HEK293 (cell line): ENCODE data around the gene GMDS.
A peak's percentile ranks its signal among the peaks of the same experiment; 100 is the strongest.

ENCODE experiments used
- CTCF ChIA-PET: fragments of 350-600 bp; formaldehyde crosslinking; extraction: SDS; loops from one replicate; lab custom pipeline; 2021; ENCODE audit warnings: antibody characterized with exemption; lab: Yijun Ruan, JAX
- POLR2A ChIA-PET: fragments of 300-600 bp; formaldehyde crosslinking; extraction: SDS; loops from one replicate; lab custom pipeline; 2020; ENCODE audit warnings: antibody characterized with exemption, inconsistent platforms; lab: Yijun Ruan, JAX
- H3K27ac ChIP-seq: fragments of 200-500 bp; sonication (Bioruptor generic); 2 replicates; pipeline ENCODE4 v1.5.1; 2014; ENCODE audit warnings: low read depth, low read length, control low read depth, inconsistent platforms; ENCODE audit errors: extremely low read depth
- H3K36me3 ChIP-seq, 2 experiments: fragments of 200-500 bp in 1 of 2; sonication (Bioruptor generic) in 1 of 2; 1 replicate in 1 of 2; 2 replicates in 1 of 2; pipeline ENCODE4 v1.5.1; 2014 to 2017; ENCODE audit warnings: inconsistent platforms in 2 of 2, low read length in 2 of 2; ENCODE audit not compliant: control insufficient read depth in 2 of 2, insufficient read depth in 1 of 2
- H3K4me1 ChIP-seq: fragments of 200-500 bp; sonication (Bioruptor generic); 2 replicates; pipeline ENCODE4 v1.5.1; 2014; ENCODE audit warnings: mild to moderate bottlenecking, low read length, inconsistent platforms; ENCODE audit not compliant: control insufficient read depth, insufficient read depth
- H3K4me3 ChIP-seq: 2 replicates; pipeline ENCODE4 v1.5.1; 2011; ENCODE audit warnings: low read depth, mild to moderate bottlenecking, control low read depth, low read length, moderate library complexity
- H3K9me3 ChIP-seq: fragments of 200-500 bp; sonication (Bioruptor generic); 2 replicates; pipeline ENCODE4 v1.5.1; 2014; ENCODE audit warnings: low read depth, low read length, inconsistent platforms; ENCODE audit not compliant: control insufficient read depth, insufficient read depth
- EGR2 ChIP-seq: fragments of 450-650 bp; formaldehyde crosslinking; IDR thresholded peaks from 2 replicates; pipeline ENCODE4 v1.5.1; 2016; ENCODE audit warnings: low read depth, missing biosample characterization, missing genetic modification characterization
- KLF1 ChIP-seq: fragments of 450-650 bp; formaldehyde crosslinking; IDR thresholded peaks from 2 replicates; pipeline ENCODE4 v1.5.1; 2016; ENCODE audit warnings: missing biosample characterization, missing genetic modification characterization
- PRDM2 ChIP-seq: fragments of 450-650 bp; formaldehyde crosslinking; IDR thresholded peaks from 2 replicates; pipeline ENCODE4 v1.5.1; 2016; ENCODE audit warnings: missing biosample characterization, missing genetic modification characterization, borderline replicate concordance
- TCF7L2 ChIP-seq: IDR thresholded peaks from 2 replicates; pipeline ENCODE4 v1.6.1; 2011; ENCODE audit warnings: low read depth, mild to moderate bottlenecking, inconsistent platforms, low read length, moderate library complexity, borderline replicate concordance
- WT1 ChIP-seq: fragments of 450-650 bp; formaldehyde crosslinking; IDR thresholded peaks from 2 replicates; pipeline ENCODE4 v1.5.1; 2016; ENCODE audit warnings: missing biosample characterization, missing genetic modification characterization
- ZBTB17 ChIP-seq: fragments of 450-650 bp; formaldehyde crosslinking; IDR thresholded peaks from 2 replicates; pipeline ENCODE4 v1.5.1; 2016; ENCODE audit warnings: missing biosample characterization, missing genetic modification characterization
- ZBTB44 ChIP-seq: fragments of 450-650 bp; IDR thresholded peaks from 2 replicates; pipeline ENCODE4 v1.5.1; 2018; ENCODE audit warnings: missing biosample characterization, mild to moderate bottlenecking, missing genetic modification characterization
- ZFP69B ChIP-seq: fragments of 450-650 bp; formaldehyde crosslinking; IDR thresholded peaks from 2 replicates; pipeline ENCODE4 v1.5.1; 2016; ENCODE audit warnings: missing biosample characterization, missing genetic modification characterization
- ZNF433 ChIP-seq: fragments of 450-650 bp; formaldehyde crosslinking; IDR thresholded peaks from 2 replicates; pipeline ENCODE4 v1.5.1; 2016; ENCODE audit warnings: missing biosample characterization, missing genetic modification characterization, low read depth
- ZNF621 ChIP-seq: fragments of 450-650 bp; formaldehyde crosslinking; IDR thresholded peaks from 2 replicates; pipeline ENCODE4 v1.5.1; 2017; ENCODE audit warnings: missing biosample characterization, missing genetic modification characterization
- TF ChIP-seq, protein P1 (sequence below): fragments of 450-650 bp; formaldehyde crosslinking; IDR thresholded peaks from 2 replicates; pipeline ENCODE4 v1.5.1; 2017; ENCODE audit warnings: missing biosample characterization, missing genetic modification characterization
- TF ChIP-seq, protein P2 (sequence below): fragments of 450-650 bp; formaldehyde crosslinking; IDR thresholded peaks from 2 replicates; pipeline ENCODE4 v1.5.1; 2016; ENCODE audit warnings: missing biosample characterization, missing genetic modification characterization
- TF ChIP-seq, protein P3 (sequence below): fragments of 450-650 bp; formaldehyde crosslinking; IDR thresholded peaks from 2 replicates; pipeline ENCODE4 v1.5.1; 2017; ENCODE audit warnings: missing biosample characterization, missing genetic modification characterization
- TF ChIP-seq, protein P4 (sequence below): fragments of 450-650 bp; formaldehyde crosslinking; conservative IDR thresholded peaks from 2 replicates; pipeline ENCODE4 v1.5.1; 2016; ENCODE audit warnings: low read depth, missing biosample characterization, missing genetic modification characterization
- TF ChIP-seq, protein P5 (sequence below): fragments of 450-650 bp; IDR thresholded peaks from 2 replicates; pipeline ENCODE4 v1.5.1; 2018; ENCODE audit warnings: missing biosample characterization, missing genetic modification characterization

Gene GMDS

GRCh38 chr6:1870932-1871331, 374.5 kb downstream of the GMDS start (continued):
- TF ChIP-seq PRDM2 (tag by site-specific recombination) (no peak), TCF7L2 (no peak), ZNF433 (tag by site-specific recombination) (no peak), KLF1 (tag by site-specific recombination) (peak; percentile 21; the same call in 1 of the 2 replicates), WT1 (0 out of 2 replicates have a peak, but pooled peaks have one; percentile 23), ZFP69B (tag by site-specific recombination) (peak; percentile 11; the same call in 1 of the 2 replicates), ZBTB17 (tag by site-specific recombination) (0 out of 2 replicates have a peak, but pooled peaks have one; percentile 28)
- TF ChIP-seq, protein P1, sequence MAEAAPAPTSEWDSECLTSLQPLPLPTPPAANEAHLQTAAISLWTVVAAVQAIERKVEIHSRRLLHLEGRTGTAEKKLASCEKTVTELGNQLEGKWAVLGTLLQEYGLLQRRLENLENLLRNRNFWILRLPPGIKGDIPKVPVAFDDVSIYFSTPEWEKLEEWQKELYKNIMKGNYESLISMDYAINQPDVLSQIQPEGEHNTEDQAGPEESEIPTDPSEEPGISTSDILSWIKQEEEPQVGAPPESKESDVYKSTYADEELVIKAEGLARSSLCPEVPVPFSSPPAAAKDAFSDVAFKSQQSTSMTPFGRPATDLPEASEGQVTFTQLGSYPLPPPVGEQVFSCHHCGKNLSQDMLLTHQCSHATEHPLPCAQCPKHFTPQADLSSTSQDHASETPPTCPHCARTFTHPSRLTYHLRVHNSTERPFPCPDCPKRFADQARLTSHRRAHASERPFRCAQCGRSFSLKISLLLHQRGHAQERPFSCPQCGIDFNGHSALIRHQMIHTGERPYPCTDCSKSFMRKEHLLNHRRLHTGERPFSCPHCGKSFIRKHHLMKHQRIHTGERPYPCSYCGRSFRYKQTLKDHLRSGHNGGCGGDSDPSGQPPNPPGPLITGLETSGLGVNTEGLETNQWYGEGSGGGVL (tag by site-specific recombination) = 0 out of 2 replicates have a peak, but pooled peaks have one; percentile 14
- TF ChIP-seq, protein P2, sequence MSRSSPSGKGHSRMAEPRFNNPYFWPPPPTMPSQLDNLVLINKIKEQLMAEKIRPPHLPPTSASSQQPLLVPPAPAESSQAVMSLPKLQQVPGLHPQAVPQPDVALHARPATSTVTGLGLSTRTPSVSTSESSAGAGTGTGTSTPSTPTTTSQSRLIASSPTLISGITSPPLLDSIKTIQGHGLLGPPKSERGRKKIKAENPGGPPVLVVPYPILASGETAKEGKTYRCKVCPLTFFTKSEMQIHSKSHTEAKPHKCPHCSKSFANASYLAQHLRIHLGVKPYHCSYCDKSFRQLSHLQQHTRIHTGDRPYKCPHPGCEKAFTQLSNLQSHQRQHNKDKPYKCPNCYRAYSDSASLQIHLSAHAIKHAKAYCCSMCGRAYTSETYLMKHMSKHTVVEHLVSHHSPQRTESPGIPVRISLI = no peak

GRCh38 chr6:1870251-1870650, 375.2 kb downstream of the GMDS start:
- H3K9me3 ChIP-seq = no peaks in the 10 kb centered on the region
- no peaks in the 10 kb centered on the region for H3K36me3 ChIP-seq
- TF ChIP-seq ZNF621 (no peak), EGR2 (tag by site-specific recombination) (peak; percentile 80), ZBTB44 (tag by site-specific recombination) (no peak)
- TF ChIP-seq, protein P3, sequence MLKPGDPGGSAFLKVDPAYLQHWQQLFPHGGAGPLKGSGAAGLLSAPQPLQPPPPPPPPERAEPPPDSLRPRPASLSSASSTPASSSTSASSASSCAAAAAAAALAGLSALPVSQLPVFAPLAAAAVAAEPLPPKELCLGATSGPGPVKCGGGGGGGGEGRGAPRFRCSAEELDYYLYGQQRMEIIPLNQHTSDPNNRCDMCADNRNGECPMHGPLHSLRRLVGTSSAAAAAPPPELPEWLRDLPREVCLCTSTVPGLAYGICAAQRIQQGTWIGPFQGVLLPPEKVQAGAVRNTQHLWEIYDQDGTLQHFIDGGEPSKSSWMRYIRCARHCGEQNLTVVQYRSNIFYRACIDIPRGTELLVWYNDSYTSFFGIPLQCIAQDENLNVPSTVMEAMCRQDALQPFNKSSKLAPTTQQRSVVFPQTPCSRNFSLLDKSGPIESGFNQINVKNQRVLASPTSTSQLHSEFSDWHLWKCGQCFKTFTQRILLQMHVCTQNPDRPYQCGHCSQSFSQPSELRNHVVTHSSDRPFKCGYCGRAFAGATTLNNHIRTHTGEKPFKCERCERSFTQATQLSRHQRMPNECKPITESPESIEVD = no peak
- TF ChIP-seq, protein P4, sequence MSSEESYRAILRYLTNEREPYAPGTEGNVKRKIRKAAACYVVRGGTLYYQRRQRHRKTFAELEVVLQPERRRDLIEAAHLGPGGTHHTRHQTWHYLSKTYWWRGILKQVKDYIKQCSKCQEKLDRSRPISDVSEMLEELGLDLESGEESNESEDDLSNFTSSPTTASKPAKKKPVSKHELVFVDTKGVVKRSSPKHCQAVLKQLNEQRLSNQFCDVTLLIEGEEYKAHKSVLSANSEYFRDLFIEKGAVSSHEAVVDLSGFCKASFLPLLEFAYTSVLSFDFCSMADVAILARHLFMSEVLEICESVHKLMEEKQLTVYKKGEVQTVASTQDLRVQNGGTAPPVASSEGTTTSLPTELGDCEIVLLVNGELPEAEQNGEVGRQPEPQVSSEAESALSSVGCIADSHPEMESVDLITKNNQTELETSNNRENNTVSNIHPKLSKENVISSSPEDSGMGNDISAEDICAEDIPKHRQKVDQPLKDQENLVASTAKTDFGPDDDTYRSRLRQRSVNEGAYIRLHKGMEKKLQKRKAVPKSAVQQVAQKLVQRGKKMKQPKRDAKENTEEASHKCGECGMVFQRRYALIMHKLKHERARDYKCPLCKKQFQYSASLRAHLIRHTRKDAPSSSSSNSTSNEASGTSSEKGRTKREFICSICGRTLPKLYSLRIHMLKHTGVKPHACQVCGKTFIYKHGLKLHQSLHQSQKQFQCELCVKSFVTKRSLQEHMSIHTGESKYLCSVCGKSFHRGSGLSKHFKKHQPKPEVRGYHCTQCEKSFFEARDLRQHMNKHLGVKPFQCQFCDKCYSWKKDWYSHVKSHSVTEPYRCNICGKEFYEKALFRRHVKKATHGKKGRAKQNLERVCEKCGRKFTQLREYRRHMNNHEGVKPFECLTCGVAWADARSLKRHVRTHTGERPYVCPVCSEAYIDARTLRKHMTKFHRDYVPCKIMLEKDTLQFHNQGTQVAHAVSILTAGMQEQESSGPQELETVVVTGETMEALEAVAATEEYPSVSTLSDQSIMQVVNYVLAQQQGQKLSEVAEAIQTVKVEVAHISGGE (tag by site-specific recombination) = no peak
- TF ChIP-seq, protein P5, sequence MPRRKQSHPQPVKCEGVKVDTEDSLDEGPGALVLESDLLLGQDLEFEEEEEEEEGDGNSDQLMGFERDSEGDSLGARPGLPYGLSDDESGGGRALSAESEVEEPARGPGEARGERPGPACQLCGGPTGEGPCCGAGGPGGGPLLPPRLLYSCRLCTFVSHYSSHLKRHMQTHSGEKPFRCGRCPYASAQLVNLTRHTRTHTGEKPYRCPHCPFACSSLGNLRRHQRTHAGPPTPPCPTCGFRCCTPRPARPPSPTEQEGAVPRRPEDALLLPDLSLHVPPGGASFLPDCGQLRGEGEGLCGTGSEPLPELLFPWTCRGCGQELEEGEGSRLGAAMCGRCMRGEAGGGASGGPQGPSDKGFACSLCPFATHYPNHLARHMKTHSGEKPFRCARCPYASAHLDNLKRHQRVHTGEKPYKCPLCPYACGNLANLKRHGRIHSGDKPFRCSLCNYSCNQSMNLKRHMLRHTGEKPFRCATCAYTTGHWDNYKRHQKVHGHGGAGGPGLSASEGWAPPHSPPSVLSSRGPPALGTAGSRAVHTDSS (tag by site-specific recombination) = no peak
- TF ChIP-seq, all 188 proteins: peak for 1
- no peak overlapping the region for H3K4me3 ChIP-seq
- ChIA-PET POLR2A (interaction anchor here (0.6 kb wide), 1 partner anchor 130 kb away, joined by 4 read pairs; no protein-coding TSS in a partner anchor), CTCF (interaction anchor here (0.7 to 0.9 kb wide), 3 partner anchors 82 to 764 kb away, joined by 3 to 4 read pairs (median 3); no protein-coding TSS in a partner anchor)
- no peak overlapping the region for H3K27ac ChIP-seq
- H3K4me1 ChIP-seq = peaks cover 26% of the 10 kb centered on the region
